ENCODE measurements around the gene PCDH9. TPM values are rescaled to one million over a fixed set of nuclear protein-coding genes. Genes with fewer than 3 reads are reported as not detected.

PCDH9 gene
- total and polyA plus RNA-seq, 2 experiments from 2014 or later, result 0.31 to 0.52 TPM

DNA sequence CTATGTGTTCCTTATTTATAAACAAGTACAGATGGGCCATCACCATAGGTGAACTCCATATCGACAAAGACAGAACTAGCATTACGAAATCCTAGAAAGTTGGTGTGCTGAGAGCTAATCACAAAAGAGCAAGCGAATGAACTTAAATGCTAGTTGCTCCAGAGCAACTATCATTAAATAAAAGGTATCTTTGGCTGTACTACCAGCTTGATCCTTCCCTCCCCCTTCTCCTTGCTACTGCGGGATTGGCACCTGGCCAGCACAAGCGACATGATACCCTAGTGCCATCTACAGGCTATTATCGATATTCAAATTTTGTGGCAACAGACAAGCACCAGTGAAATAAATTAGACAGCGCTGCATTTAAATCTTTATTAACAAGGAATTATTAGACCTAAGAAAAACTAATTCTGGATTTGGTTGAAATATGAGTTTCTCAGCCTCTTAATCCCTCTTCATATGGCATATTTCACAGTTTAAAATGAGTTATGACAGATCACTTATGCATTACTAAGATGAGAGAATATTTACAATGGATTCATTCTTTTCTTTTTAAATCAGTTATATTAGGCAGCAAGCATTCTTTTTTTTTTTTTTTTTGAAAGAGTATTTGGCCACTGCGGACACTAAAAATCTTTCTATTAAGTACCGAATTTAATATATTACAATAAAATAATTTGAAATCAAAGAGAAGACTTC lies 5.8 kb downstream of the PCDH9 start:
- H3K4me1 Mint-ChIP-seq, result peaks cover 5% of the 10 kb centered on the region; the same call in 2 of the 3 replicates
- TF ChIP-seq, protein P1, sequence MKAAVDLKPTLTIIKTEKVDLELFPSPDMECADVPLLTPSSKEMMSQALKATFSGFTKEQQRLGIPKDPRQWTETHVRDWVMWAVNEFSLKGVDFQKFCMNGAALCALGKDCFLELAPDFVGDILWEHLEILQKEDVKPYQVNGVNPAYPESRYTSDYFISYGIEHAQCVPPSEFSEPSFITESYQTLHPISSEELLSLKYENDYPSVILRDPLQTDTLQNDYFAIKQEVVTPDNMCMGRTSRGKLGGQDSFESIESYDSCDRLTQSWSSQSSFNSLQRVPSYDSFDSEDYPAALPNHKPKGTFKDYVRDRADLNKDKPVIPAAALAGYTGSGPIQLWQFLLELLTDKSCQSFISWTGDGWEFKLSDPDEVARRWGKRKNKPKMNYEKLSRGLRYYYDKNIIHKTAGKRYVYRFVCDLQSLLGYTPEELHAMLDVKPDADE (IDR thresholded peaks at IDR 0.05), result no peak
- TF ChIP-seq POLR2AphosphoS5 (IDR thresholded peaks at IDR 0.05; ENCODE audit: low read depth) (no peak), EZH2phosphoT487 (IDR thresholded peaks at IDR 0.05; ENCODE audit: unreplicated experiment) (no peak), ZNF331 (CRISPR knock-in tag; IDR thresholded peaks at IDR 0.05; ENCODE audit: low read depth) (no peak), EZH2 (IDR thresholded peaks at IDR 0.05; ENCODE audit: low read depth, unreplicated experiment) (no peak)
- TF ChIP-seq, protein P2, sequence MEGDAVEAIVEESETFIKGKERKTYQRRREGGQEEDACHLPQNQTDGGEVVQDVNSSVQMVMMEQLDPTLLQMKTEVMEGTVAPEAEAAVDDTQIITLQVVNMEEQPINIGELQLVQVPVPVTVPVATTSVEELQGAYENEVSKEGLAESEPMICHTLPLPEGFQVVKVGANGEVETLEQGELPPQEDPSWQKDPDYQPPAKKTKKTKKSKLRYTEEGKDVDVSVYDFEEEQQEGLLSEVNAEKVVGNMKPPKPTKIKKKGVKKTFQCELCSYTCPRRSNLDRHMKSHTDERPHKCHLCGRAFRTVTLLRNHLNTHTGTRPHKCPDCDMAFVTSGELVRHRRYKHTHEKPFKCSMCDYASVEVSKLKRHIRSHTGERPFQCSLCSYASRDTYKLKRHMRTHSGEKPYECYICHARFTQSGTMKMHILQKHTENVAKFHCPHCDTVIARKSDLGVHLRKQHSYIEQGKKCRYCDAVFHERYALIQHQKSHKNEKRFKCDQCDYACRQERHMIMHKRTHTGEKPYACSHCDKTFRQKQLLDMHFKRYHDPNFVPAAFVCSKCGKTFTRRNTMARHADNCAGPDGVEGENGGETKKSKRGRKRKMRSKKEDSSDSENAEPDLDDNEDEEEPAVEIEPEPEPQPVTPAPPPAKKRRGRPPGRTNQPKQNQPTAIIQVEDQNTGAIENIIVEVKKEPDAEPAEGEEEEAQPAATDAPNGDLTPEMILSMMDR (conservative IDR thresholded peaks at IDR 0.05; ENCODE audit: low read depth in 2 of 2), result peak; percentile 82 to 86
- TF ChIP-seq, protein P3, sequence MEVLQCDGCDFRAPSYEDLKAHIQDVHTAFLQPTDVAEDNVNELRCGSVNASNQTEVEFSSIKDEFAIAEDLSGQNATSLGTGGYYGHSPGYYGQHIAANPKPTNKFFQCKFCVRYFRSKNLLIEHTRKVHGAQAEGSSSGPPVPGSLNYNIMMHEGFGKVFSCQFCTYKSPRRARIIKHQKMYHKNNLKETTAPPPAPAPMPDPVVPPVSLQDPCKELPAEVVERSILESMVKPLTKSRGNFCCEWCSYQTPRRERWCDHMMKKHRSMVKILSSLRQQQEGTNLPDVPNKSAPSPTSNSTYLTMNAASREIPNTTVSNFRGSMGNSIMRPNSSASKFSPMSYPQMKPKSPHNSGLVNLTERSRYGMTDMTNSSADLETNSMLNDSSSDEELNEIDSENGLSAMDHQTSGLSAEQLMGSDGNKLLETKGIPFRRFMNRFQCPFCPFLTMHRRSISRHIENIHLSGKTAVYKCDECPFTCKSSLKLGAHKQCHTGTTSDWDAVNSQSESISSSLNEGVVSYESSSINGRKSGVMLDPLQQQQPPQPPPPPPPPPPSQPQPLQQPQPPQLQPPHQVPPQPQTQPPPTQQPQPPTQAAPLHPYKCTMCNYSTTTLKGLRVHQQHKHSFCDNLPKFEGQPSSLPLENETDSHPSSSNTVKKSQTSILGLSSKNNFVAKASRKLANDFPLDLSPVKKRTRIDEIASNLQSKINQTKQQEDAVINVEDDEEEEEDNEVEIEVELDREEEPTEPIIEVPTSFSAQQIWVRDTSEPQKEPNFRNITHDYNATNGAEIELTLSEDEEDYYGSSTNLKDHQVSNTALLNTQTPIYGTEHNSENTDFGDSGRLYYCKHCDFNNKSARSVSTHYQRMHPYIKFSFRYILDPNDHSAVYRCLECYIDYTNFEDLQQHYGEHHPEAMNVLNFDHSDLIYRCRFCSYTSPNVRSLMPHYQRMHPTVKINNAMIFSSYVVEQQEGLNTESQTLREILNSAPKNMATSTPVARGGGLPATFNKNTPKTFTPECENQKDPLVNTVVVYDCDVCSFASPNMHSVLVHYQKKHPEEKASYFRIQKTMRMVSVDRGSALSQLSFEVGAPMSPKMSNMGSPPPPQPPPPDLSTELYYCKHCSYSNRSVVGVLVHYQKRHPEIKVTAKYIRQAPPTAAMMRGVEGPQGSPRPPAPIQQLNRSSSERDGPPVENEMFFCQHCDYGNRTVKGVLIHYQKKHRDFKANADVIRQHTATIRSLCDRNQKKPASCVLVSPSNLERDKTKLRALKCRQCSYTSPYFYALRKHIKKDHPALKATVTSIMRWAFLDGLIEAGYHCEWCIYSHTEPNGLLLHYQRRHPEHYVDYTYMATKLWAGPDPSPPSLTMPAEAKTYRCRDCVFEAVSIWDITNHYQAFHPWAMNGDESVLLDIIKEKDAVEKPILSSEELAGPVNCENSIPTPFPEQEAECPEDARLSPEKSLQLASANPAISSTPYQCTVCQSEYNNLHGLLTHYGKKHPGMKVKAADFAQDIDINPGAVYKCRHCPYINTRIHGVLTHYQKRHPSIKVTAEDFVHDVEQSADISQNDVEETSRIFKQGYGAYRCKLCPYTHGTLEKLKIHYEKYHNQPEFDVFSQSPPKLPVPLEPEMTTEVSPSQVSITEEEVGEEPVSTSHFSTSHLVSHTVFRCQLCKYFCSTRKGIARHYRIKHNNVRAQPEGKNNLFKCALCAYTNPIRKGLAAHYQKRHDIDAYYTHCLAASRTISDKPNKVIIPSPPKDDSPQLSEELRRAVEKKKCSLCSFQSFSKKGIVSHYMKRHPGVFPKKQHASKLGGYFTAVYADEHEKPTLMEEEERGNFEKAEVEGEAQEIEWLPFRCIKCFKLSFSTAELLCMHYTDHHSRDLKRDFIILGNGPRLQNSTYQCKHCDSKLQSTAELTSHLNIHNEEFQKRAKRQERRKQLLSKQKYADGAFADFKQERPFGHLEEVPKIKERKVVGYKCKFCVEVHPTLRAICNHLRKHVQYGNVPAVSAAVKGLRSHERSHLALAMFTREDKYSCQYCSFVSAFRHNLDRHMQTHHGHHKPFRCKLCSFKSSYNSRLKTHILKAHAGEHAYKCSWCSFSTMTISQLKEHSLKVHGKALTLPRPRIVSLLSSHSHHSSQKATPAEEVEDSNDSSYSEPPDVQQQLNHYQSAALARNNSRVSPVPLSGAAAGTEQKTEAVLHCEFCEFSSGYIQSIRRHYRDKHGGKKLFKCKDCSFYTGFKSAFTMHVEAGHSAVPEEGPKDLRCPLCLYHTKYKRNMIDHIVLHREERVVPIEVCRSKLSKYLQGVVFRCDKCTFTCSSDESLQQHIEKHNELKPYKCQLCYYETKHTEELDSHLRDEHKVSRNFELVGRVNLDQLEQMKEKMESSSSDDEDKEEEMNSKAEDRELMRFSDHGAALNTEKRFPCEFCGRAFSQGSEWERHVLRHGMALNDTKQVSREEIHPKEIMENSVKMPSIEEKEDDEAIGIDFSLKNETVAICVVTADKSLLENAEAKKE (CRISPR knock-in tag; IDR thresholded peaks at IDR 0.05), result no peak
- no peaks in the 10 kb centered on the region for H3K36me3 Mint-ChIP-seq (ENCODE audit: low read depth)
- H3K9me2 ChIP-seq (ENCODE audit: insufficient read depth), result no peaks in the 10 kb centered on the region
- no peaks in the 10 kb centered on the region for H3K9me3 Mint-ChIP-seq
- no peak overlapping the region for H3K4me3 ChIP-seq
- no peaks in the 10 kb centered on the region for H3F3A ChIP-seq (replicated peaks; ENCODE audit: low read depth)
- no peak overlapping the region for H3K4me2 ChIP-seq
- H3K27ac ChIP-seq (ENCODE audit: low read depth), result no peak overlapping the region
- peak; percentile 83 for DNase-seq (ENCODE audit: low spot score)
- H3K27ac Mint-ChIP-seq, result no peak overlapping the region
- H4K20me1 ChIP-seq (replicated peaks; ENCODE audit: insufficient read depth), result no peaks in the 10 kb centered on the region
- no peak overlapping the region for H3K4me3 Mint-ChIP-seq
- H3K27me3 Mint-ChIP-seq (ENCODE audit: insufficient read depth, low read depth, poor library complexity), result no peaks in the 10 kb centered on the region
- no peak overlapping the region for H2AFZ ChIP-seq
- peaks cover 5% of the 10 kb centered on the region for H3K27me3 ChIP-seq (ENCODE audit: insufficient read depth)
- no peaks in the 10 kb centered on the region for H3K36me3 ChIP-seq (ENCODE audit: insufficient read depth)
- H3K4me1 ChIP-seq (ENCODE audit: insufficient read depth), result peaks cover 10% of the 10 kb centered on the region; the same call in 1 of the 2 replicates
- no peaks in the 10 kb centered on the region for H3K79me2 ChIP-seq (replicated peaks; ENCODE audit: insufficient read depth)
- peak; percentile 82 for ATAC-seq

All from GM23338 (cell line).